GM19025 (cell line): ENCODE measurements around the gene SLC66A3.
"Not testable (repeated sequence)": the region's sequence is repeated elsewhere in the genome, so short reads cannot be mapped to it uniquely, and the experiment has no call there.

Experiments
- ATAC-seq: cut with Tn5 transposase; IDR thresholded peaks from one replicate; pipeline ENCODE4 v1.9.1; 2021; ENCODE audit warnings: mild to moderate bottlenecking, low read depth, moderate library complexity; ENCODE audit not compliant: unreplicated experiment

The SLC66A3 gene

DNA sequence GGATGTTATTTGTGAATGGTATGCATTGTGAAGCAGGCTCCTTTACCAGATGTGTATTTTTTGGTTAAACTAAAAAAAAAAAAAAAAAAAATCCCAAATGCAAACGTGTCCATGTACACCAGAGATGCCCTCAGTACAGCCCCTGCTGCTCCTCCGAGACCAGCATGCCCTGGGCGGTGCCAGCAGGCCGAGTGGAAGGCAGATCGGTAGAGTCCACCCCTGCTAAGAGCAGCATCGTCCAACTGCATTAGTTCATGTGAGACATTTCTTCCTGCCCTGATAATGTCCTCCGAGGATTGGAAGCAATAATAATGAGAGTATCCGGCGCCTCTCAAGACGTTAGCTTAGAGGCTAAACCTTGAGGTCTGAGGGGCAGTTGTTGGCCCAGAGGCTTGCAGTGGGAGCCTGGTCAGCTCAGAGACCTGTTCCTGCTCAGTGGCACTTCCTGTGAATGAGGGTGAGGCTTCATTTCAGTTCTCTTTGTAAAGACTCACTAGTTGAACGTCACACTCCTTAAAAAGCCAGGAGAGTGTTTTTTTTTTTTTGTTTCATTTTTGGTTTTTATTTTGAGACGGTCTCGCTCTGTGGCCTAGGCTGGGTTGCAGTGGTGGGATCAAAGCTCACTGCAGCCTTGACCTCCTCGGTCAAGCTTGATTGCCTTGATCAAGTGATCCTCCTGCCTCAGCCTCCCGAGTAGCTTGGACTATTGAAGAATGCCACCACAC, 5.6 kb downstream of the SLC66A3 start:
- peak; percentile 73 for ATAC-seq

DNA sequence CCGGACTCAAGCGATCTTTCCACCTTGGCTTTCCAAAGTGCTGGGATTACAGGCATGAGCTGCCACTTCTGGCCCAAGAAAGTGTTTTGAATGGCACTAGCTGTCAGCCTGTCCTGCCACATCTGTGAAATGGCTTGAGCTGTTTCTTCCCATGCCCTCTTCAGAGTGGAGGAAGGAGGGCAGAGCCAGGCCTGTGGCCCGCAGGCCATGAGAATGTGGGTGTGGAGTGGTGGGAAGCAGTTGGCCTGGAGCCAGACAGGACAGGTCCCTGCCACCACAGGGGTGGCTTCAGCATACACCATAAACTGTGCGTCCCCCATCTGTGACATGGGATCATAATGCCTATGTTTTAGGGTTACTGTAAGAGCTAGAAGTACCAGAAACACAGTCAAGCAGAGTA, 6.5 kb downstream of the SLC66A3 start:
- ATAC-seq, result no peak

DNA sequence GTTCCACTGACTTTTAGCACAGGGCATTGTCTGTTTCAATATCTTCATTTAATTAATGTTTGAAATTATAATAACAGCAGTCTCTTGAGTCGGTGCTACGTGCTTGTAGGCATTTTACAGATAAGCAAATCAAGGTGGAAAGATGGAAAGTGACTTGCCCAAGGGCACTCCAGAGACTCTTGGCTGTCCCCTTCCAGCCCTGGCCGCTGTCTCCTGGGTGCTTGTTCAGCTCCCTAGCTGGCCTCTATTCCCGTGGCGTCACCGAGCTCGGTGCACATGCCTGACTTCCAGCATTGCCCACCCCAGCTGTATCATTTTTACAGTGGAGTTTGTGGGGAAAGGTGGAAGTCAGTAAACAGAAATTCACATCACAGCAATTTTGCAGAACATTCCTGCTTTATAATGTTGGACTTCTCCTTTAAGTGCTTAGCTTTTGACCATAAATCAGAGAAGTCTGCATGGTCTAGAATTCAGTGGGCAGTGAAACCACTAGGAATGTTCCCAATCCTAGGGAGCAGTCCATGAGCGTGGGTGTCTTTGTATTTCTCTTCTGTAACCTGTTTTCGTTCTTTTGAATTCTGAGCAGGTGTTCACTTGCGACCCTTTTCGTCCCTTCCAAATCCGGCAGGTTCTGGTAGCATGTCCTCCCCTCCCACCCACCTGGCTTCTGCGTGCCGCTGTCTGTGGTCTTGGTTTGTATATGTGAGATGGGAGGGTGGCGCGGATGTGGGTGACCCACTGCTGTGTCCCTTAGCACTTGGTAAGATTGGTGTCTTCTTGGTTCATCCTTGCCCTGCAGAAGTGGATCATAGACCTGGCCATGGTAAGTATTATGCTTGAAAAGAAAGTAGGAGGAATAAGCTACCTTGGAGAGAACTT, 8.4 kb downstream of the SLC66A3 start:
- ATAC-seq, result no peak

DNA sequence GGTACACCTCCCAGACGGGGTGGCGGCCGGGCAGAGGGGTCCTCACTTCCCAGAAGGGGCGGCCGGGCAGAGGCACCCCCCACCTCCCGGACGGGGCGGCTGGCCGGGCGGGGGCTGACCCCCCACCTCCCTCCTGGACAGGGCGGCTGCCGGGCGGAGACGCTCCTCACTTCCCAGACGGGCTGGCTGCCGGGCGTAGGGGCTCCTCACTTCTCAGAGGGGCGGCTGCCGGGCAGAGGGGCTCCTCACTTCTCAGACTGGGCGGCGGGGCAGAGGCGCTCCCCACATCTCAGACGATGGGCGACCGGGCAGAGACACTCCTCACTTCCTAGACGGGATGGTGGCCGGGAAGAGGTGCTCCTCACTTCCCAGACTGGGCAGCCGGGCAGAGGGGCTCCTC, 9.8 kb downstream of the SLC66A3 start:
- not testable (repeated sequence) for ATAC-seq

DNA sequence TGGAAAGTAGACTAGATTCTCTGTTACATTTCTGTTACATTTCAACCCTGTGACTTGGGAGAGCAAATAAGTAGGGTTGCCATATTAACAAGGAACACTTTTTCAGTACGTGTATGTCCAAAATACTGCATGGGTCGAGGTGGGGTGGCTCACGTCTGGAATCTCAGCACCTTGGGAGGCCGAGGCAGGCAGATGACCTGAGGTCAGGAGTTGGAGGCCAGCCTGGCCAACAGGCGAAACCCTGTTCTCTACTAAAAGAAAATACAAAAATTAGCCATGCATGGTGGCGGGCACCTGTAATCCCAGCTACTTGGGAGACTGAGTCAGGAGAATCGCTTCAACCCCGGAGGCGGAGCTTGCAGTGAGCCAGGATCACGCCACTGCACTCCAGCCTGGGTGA, 11.2 kb downstream of the SLC66A3 start:
- no peak for ATAC-seq

DNA sequence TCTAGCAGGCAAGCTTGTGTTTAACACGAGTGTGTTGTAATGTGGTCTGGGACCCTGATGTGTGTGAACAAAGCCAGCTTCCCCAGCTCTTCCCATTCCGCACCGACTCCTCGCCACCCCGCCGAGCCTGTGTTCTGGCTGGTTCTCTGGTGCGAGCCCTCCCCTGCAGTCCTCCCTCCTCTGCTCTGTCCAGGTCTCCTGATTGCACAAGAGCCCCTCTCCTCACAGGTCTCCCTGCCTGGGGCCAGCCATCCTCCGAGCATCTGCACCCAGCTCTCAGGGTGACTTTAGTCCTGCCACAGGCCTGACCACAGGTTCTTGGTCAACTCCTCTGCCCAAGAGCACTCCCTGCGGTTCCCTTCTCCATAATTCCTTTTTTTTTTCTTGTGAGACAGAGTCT, 13.2 kb downstream of the SLC66A3 start:
- no peak for ATAC-seq

DNA sequence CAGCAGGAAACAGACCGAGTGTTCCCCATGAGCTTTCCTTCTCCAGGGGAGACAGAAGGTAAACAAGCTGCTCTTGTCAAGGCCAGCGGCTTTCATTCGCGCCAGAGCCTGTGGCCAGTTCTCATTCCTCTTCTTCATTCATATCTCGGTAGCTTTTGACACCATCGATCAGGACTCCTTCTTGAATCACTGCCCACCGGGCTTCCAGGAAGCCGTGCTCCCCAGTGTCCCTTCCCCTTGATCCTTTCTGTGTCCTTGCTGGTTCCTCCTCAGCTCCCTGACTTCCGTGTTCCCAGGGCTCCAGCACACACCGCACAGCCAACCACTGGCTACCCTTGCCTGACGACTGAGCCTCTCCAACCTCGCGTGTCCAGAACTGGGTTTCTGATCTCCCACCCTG, 14.1 kb downstream of the SLC66A3 start:
- no peak for ATAC-seq

DNA sequence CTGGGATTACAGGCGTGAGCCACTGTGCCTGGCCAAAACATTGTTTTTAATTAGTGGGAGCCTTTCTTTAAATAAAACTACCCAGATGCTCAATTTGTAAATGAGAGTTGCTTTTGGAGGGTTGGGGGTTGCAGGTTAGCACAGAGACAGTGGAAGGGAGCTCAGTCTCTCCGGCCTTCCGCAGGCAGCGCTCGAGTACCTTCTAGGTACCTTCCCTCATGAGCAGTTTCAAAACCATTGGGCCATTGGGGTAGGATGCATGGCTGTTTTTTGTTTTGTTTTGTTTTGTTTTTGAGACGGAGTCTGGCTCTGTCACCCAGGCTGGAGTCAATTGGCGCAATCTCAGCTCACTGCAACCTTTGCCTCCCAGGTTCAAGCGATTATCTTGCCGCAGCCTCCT, 19.0 kb downstream of the SLC66A3 start:
- no peak for ATAC-seq

DNA sequence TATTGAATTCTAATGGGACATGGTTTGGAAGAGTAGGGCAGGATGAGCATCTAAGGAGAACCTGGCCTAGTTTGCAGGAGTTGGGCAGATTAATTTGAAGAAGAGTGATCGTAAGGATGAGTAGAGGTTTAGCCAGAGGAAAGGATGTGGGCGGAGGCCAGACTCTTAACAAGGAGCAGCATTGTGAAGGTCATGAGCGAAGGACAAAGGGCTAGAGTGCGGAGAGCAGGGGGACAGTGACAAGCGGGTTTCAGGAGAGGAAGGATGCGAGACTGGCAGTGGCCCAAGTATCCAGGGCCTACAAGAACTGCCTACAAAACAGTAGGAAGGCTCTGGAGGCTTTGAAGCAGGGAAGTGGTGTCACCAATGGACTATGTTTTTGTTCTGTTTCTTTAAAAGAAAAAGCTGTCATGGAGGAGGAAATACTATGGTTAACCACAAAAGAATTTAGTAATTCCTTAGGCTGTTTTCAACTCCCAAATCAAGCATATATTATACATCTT, 20.1 kb downstream of the SLC66A3 start:
- no peak for ATAC-seq

DNA sequence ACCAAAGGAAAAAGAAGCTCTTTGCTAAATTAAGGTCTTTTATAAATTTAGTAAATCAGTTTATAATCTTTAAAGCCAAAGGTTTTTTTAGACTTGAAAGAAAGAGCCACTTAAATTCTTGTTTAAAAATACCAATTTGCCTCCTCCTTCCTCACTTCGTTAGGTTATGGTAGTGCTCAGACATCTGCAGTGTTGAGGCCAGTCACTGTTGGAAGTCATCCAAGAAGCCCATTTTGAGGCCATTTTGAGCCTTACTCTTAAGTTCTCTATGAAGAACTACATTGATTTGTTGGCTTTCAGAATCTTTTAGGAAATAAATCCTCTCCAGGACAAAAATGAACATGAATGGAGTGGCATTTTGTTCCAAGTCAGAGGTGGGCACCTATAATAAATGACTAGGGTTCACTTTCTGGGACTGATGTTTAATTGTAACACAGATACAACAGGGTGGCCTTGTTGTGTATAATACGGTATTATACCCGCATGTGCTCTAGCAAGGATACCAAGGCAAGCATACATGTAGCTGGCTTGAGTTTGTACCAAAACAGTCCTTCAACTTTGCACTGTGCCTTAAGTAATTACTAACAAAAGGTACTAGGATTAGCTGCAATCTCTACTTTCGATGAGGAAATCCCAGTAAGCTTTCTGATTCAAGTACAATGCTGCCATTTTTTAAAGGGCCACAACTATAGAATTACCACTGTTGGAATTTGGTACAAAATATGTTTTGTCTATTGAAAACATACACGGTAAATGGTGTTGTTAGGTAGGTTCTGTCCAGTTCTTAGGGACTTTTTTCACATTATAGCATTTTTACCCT, 22.8 kb downstream of the SLC66A3 start:
- ATAC-seq, result no peak

DNA sequence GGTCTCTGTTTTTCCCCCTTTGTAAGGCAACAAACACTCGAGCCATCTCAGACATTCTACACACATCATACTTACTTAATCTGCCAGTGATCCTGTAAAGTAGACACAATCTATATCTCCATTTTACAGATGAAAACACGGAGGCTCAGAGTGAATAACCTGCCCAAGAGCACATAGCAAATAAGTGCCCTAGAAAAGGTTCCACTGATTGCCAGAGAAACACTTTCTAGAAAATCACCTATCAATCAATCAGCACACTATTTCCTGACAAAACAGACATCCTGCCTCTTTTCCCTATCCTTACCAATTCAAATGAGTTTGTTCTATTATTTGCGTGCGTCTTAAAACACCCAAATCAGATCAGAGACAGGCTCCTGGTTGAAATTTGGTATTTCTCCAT, 23.9 kb downstream of the SLC66A3 start:
- ATAC-seq, result no peak

DNA sequence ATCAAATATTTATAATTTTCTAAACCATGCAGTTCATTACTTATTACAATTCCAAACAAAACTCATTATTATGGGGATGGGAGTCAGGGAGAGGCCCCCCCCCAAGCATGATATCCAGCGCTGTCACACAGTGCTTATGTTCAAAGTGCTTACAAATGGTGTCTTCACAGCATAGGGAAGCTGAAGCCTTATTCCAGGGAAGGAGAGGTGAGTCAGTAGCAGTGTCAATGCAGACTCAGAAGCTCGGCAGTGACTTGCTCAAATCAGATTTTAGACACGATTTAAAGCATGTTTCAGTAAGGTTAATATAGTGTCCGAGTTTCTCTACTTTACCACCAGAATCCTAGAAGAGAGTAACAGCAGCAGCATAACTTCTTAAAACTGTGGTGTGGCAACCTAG, 24.6 kb downstream of the SLC66A3 start:
- no peak for ATAC-seq

DNA sequence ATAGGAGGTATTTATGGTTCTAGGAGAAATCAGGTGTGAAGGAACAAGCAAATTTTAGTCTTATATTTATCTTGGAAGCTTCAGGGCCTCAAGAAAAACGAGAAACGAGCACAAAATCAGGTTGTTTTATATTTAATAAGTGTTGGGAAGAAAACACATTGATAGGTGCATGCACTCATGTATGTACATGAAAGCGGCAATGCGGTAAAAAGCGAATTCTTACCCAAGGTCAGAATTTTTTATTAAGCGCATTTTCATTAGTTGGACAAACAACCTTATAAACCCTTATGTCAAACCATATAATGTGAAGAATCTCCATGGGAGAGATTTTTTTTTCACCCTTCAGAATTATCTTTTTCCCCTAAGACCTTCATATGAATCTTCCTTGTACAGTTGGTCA, 25.4 kb downstream of the SLC66A3 start:
- no peak for ATAC-seq

DNA sequence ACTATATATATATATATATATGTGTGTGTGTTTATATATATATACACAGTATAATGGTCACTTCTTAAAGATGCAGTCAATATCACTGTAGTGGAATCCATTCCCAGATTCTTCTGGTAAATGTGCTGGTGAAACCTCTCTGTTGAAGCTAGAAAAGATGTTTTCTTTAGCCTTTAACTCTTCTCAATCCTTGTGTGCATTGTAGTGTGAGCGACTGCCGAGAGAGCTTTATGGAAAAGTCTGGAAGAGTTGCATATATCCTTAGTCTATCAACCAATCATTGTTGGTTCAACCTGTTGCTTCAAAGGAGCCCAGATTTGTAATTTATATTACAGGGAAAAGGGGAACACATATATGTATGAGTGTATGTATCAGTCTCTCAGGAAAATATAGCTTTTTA, 27.7 kb downstream of the SLC66A3 start:
- no peak for ATAC-seq

DNA sequence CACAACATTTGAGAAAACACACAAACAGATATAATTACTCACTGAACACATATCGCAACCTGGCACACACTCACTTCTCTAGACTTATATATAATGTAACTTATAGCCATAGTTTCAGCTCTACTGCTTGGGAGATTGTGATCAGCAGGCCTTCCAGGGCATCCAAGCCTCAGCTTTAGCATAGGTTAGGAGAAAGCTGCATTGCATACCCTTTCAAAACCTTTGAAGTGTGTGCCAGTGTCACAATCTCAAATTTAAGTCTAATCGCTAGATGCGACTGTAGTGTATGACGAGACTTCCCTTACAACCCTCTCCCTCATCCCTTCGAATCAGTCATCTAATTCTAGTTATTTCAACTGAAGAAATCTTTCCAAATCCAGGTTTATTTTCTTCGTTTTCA, 30.9 kb downstream of the SLC66A3 start:
- ATAC-seq, result no peak

DNA sequence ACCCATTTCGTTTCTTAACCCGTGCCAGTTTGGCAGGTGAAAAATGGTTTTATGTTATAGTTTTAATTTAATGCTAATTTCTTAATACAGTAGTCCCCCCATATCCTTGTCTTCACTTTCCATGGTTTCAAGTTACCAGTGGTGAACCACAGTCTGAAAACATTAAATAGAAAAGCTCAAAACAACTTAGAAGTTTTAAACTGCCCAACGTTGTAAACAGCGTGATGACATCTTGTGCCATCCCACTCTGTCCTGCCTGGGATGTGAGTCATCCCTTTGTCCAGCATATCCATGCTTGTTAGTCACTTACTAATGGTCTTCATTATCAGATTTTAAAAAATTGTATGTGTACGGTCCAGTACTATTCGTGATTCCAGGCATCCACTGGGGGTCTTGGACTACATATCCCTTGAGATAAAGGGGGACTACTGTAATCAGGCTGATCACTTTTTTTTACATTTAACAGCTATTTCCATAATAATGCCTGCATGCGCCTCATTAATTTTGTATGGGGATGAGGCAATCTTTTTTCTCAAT, 31.9 kb downstream of the SLC66A3 start:
- ATAC-seq, result no peak

DNA sequence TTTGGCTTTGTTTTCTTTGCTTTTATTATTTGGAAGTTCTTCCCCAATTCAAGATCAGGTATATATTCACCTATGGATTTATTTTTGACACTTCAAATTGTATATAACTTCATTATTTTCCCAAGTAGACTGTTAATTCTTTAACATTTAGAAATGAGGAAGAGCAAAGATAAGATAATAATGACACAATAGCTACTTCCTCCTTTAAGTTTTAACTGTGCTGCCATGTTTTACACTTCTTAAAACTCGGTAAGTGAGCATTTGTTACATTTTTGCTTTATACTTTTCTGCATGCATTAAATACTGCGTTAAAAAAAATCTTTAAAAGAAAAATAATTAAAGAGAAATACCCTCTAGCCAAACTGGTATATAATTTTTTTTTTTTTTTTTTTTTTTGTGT, 32.5 kb downstream of the SLC66A3 start:
- ATAC-seq, result no peak

DNA sequence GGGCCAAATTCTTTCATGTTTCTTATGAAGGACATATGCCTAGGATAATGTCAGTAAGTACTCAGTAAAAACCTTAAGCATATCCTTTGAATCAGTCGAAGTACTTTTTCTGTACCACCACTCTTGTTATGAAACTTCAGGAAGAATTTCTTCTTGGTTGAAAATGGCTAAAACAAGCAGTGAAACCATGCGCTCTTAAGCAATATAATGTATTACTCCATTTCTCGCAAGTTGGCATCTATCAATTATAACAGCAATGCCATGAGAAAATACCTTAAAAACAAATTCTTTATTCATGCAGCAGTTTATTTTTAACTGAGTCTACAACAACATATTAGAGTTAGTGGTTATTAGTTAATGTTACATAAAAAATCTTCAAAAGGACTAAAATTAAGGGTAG, 41.0 kb downstream of the SLC66A3 start:
- no peak for ATAC-seq

DNA sequence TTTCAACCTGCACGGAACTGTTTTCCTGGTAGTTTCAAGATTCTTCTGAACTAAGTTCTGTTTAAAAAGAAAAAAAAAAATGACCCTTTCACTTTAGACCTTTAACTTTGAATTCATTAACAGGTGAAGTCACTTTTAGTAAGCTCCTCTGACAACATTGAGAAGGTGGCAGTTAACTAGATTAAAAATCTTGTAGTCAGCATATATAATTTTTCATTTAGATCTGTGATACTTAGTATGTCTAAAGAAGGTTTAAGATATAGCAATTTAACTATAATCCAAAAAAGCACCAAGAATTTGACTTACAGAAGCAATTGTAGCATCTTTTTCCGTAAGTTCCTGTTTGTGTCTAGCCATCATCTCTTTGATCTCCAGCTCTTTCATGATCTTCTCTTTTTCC, 45.4 kb downstream of the SLC66A3 start:
- no peak for ATAC-seq

DNA sequence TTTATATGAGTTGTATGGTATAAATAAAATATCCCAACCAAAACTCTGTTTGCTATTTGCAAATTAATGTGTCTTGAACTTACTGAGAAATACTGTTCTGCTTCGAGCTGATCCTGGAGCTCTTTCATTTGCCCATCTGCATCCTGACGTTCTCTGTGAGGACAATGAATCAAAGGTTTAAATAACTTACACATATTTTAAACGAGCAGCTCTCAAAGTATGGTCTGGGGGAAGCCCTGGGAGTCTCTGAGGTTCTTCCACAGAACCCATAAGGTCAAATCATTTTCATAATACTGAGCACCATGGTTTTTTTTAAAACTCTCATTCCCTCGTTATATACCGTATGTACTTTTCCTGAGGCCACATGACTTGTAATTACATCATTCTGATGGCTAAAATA, 46.7 kb downstream of the SLC66A3 start:
- ATAC-seq, result no peak

DNA sequence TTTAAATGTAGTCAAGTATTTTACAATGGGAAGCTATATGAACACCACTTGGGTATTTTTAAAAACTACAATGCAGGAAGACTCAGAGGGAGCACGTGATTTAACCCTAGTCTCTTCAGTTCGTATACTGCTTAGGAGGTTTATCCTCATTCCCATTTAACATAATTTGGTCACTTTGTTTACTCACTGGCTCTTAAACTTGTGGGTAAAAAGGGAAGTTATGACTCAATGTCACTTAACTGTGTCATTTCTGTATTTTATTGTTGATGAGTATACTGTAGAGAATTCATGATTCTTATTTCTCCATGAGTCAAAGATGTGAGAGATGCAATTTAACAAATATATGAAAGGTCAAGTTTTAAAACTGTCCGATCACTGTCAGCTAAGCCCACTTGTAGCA, 48.2 kb downstream of the SLC66A3 start:
- ATAC-seq, result no peak
